Activated T-helper 2 cell treated with anti-CD3 and anti-CD28 coated beads, Interferon-gamma antibody, Interleukin-2, Interleukin-4, amounts not matched to agents 10 μg/mL and 5 μg/mL and 100 μg/mL, durations not matched to agents 14 hours and 24 hours and 36 hours (primary cell): ENCODE data around the gene TOMM20L. TPM values are rescaled to one million over a fixed set of nuclear protein-coding genes. Genes with fewer than 3 reads are reported as not detected.
"Not testable (repeated sequence)": the region's sequence is repeated elsewhere in the genome, so short reads cannot be mapped to it uniquely, and the experiment has no call there.

ENCODE experiments used
- DNase-seq: peaks from one replicate; pipeline ENCODE4 v3.0.0; 2021; ENCODE audit warnings: low spot score
- H3K27ac Mint-ChIP-seq: one replicate; pipeline ENCODE4 v1.8.0; 2021; ENCODE audit warnings: mixed read lengths
- H3K27me3 Mint-ChIP-seq: one replicate; pipeline ENCODE4 v1.8.0; 2021; ENCODE audit warnings: low read depth, mixed read lengths
- H3K36me3 Mint-ChIP-seq: one replicate; pipeline ENCODE4 v1.8.0; 2021; ENCODE audit warnings: low read depth, mixed read lengths
- H3K4me1 Mint-ChIP-seq: one replicate; pipeline ENCODE4 v1.8.0; 2021; ENCODE audit warnings: low read depth, mixed read lengths
- H3K4me3 Mint-ChIP-seq: one replicate; pipeline ENCODE4 v1.8.0; 2021; ENCODE audit warnings: low read depth, mild to moderate bottlenecking, moderate library complexity, mixed read lengths
- H3K9me3 Mint-ChIP-seq: one replicate; pipeline ENCODE4 v1.8.0; 2021; ENCODE audit warnings: mixed read lengths
- intact Hi-C: fragments of 100-400 bp; cut with micrococcal nuclease; formaldehyde crosslinking; loops from one replicate; pipeline ENCODE4 v1.15.1; 2023
- total RNA-seq: library from RNA; stranded (reverse); gene quantifications from 2 replicates; pipeline ENCODE4 v1.2.3, GENCODE V29; 2022

TOMM20L gene
- not detected in 2 replicates for total RNA-seq

DNA sequence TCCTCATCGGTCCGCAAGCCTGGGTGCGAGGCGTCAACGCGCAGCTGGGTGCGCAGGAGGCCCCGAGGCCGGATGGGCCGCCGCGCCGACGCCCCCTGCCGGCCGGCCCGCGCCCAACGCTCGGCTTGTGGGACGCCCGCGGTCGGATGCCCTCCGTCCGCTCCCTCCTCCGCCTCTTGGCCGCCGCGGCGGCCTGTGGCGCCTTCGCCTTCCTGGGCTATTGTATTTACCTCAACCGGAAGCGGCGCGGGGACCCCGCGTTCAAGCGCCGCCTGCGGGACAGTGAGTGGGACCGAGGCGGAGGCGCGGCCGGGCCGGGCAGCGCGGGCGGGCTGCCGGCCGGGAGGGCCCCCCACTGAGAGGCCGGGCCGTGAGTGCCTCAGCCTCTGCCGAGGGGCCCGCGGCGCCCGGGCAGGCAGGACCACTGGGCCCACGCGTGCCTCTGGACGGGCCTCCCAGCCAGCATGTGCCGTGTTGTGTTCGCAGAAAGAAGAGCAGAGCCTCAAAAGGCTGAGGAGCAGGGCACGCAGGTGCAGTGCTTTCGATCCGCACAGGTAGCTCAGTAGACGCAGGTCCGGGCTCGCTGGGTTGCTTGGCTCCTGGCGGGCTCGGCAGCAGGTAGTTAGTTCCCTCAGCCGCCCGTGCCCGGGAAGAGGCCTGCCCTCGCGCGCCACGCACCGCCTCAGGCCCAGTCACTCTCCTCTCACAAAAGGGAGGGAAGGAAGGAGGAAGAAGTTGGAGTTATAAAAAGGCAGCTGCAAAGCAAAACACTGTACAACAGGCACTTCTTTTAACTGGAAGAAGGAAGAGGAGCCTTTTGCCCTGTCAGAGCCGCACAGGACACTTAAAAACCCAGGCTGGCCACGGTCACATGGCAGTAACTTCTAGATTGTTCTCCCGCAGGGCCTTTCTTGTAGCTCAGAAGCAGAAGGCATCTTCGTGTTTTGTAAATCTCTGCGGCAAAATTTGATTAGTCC is at the start of gene TOMM20L:
Gene TOMM20L, plus strand, starts transcription at position 119 of the 977 bp plus-strand sequence. Its CDS starts 28 bp downstream, at position 147.
- Mint-ChIP-seq H3K4me3 (peak within 1 kb of the TSS; percentile 67), H3K4me1 (peaks cover 9% of the 10 kb centered on the region), H3K36me3 (peaks cover 3% of the 10 kb centered on the region), H3K9me3 (no peaks in the 10 kb centered on the region), H3K27me3 (no peaks in the 10 kb centered on the region), H3K27ac (peak within 1 kb of the TSS; percentile 36)
- intact Hi-C loops, result no loop called here
- peak; percentile 67 for DNase-seq

DNA sequence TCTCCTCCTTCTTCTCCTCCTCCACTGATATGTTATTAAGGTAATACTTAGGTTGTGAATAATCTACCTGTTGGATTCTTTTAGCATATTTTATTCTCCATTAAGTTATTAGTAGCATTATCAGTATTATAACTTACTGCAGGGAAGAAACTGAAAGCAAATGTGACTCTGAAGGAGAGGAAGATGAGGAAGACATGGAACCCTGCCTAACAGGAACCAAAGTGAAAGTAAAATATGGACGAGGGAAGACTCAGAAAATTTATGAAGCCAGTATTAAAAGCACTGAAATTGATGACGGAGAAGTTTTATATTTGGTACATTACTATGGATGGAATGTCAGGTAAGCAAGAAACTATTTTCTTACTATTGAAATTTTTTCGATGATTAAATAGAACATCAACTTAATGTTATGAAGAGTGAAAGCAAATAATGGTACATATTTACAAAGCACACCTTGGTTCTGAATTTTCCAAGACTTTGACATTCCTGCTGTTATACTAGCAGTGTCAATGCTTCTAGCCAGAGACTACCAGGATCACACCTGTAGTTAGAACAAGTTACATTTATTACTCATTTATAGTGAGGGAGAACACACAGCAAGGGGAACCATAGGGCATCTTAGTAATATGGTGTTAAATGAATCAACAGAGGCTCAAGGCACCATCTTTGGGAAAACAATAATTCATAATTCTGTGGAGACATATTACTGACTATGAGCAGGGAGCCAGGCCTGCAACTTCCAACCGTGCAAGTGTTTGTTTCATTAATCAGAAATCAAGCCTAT is 42.0 kb upstream of the TOMM20L start:
- Mint-ChIP-seq H3K4me3 (peak overlapping the region; percentile 76), H3K27ac (peak overlapping the region; percentile 85), H3K27me3 (no peaks in the 10 kb centered on the region), H3K36me3 (peaks cover 53% of the 10 kb centered on the region), H3K9me3 (no peaks in the 10 kb centered on the region), H3K4me1 (peaks cover 14% of the 10 kb centered on the region)
- intact Hi-C loops, result loop anchor here (2.0 kb wide), 1 partner anchor 73 kb away; the partner anchor contains the start of genes KIAA0586 and TIMM9
- DNase-seq, result no peak

DNA sequence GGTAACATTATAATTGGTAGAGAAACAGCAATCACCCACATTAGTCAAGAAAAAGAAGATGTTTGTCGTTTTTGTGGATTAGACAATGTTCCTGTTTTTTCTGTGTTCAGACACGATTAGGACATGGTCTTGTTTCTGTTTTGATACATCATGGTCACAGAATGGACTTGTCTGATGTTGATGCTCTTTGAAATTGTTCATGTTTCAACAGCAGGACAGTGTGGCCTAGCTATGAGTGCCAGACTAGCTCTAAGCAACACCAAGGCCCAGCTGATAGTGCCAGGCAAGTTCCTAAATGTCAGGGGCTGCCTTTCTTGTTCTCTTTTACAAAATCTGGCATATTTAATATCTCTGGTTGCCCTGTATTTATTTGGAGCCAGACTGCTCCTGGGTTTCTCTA is 40.9 kb upstream of the TOMM20L start:
- peak overlapping the region; percentile 85 for H3K27ac Mint-ChIP-seq

DNA sequence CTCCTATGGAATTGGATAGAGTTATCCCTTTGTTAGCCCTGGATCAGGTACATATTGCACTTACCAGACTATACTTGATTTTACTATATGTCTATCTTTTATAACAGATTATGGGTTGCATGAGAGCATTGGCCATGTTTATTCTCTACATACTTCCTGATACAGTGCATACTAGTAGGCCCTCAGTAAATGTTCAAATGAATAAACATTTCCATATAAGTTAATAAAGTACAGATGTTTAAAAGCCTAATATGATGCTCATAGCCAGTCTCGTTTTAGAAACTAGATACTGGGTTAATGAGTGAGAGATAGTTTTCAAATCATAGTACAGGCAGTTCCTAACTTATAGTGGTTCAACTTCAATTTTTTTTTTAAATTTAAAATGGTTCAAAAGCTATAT is 39.5 kb upstream of the TOMM20L start:
- Mint-ChIP-seq H3K27ac (no peak overlapping the region), H3K9me3 (no peaks in the 10 kb centered on the region), H3K36me3 (peaks cover 60% of the 10 kb centered on the region), H3K4me3 (no peak overlapping the region), H3K27me3 (no peaks in the 10 kb centered on the region), H3K4me1 (peaks cover 14% of the 10 kb centered on the region)
- DNase-seq, result no peak
- intact Hi-C loops, result no loop called here

More for the DNA sequence above, 40.9 kb upstream of the TOMM20L start:
- Mint-ChIP-seq H3K27me3 (no peaks in the 10 kb centered on the region), H3K4me3 (no peak overlapping the region), H3K9me3 (no peaks in the 10 kb centered on the region), H3K36me3 (peaks cover 57% of the 10 kb centered on the region), H3K4me1 (peaks cover 14% of the 10 kb centered on the region)
- no peak for DNase-seq
- intact Hi-C loops, result loop anchor here (2.0 kb wide), 1 partner anchor 72 kb away; the partner anchor contains the start of genes KIAA0586 and TIMM9

DNA sequence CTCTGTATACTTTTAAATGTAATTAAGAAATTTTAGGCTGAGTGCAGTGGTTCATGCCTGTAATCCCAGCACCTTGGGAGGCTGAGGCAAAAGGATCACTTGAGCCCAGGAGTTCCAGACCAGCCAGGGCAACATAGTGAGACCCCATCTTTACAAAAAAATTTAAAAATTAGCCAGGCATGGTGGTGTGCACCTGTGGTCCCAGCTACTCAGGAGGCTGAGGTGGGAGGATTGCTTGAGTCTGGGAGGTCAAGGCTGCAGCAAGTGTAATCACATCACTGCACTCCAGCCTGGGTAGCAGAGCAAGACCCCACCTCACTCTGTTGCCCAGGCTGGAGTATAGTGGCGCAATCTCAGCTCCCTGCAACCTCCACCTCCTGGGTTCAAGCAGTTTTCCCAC is 33.5 kb upstream of the TOMM20L start:
- DNase-seq, H3K27me3 Mint-ChIP-seq, H3K27ac Mint-ChIP-seq, H3K4me3 Mint-ChIP-seq, H3K9me3 Mint-ChIP-seq, H3K4me1 Mint-ChIP-seq: not testable (repeated sequence)
- peaks cover 46% of the 10 kb centered on the region for H3K36me3 Mint-ChIP-seq
- intact Hi-C loops, result loop anchor here (10.0 kb wide), 1 partner anchor 257 kb away; no protein-coding TSS in a partner anchor

DNA sequence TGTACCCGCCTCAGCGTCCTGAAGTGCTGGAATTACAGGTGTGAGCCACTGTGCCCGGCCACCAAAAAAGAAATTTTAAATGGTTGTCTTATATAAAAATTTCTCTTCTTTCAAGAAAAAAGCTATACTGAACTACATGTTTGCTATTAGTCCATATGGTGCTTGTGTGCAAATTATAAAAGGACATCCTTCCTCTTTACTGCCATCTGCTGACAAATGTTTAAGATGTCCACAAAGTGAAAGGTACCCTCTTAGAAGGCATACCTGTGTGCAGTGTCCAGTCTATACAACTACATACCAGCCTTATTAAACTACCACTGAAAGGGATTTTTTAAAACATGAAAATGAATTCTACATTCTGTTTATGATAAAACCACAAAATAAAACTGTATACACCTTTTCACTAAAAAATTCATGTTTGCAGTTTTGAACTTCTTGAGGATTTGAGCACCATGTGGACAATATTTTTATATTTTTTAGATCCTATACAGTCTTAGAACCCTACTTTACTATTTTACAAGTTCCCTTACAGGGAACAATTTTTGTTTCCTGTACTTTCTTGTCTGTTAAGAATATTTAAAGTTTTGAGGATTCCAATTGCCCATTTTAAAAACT is 32.8 kb upstream of the TOMM20L start:
- intact Hi-C loops, result loop anchor here (10.0 kb wide), 1 partner anchor 258 kb away; no protein-coding TSS in a partner anchor
- peaks cover 52% of the 10 kb centered on the region for H3K36me3 Mint-ChIP-seq
- no peak overlapping the region for H3K4me3 Mint-ChIP-seq
- H3K9me3 Mint-ChIP-seq, result no peaks in the 10 kb centered on the region
- H3K27me3 Mint-ChIP-seq, result no peaks in the 10 kb centered on the region
- H3K27ac Mint-ChIP-seq, result no peak overlapping the region
- peaks cover 6% of the 10 kb centered on the region for H3K4me1 Mint-ChIP-seq
- no peak for DNase-seq

DNA sequence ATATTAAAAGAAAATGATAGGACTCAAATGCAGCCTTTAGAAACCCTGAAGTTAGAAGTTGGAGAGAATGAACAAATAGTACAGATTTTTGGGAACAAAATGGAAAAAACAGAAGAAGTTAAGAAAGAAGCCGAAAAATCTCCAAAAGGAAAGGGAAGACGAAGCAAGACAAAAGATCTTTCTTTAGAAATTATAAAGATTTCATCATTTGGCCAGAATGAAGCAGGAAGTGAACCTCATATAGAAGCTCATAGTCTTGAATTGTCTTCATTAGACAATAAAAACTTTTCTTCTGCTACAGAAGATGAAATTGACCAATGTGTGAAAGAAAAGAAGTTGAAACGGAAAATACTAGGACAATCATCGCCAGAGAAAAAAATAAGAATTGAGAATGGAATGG is 31.4 kb upstream of the TOMM20L start:
- Mint-ChIP-seq H3K4me1 (peaks cover 6% of the 10 kb centered on the region), H3K27ac (no peak overlapping the region), H3K27me3 (no peaks in the 10 kb centered on the region), H3K36me3 (peaks cover 53% of the 10 kb centered on the region), H3K4me3 (no peak overlapping the region), H3K9me3 (no peaks in the 10 kb centered on the region)
- intact Hi-C loops, result loop anchor here (10.0 kb wide), 1 partner anchor 260 kb away; no protein-coding TSS in a partner anchor
- DNase-seq, result no peak

DNA sequence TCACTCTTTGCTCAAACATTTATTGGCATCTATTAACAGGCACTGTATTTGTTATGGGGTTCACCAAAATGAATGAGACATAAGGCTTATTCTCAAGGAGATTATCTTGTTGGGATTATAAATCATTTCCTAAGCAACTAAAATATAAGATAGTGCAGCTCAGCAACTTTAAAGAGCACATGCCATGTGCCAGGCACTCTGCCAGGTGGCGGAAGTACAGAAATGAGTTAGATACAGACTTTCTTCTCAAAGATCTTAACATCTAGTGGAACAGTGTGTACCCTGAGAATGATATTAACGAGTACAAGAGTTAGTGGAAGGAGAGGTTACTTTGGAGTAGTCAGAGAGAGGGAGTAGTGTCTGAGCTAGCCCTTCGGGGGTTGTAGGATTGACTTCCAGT is 28.4 kb upstream of the TOMM20L start:
- no peaks in the 10 kb centered on the region for H3K9me3 Mint-ChIP-seq
- peaks cover 6% of the 10 kb centered on the region for H3K4me1 Mint-ChIP-seq
- intact Hi-C loops, result loop anchor here (10.0 kb wide), 1 partner anchor 262 kb away; no protein-coding TSS in a partner anchor
- no peak for DNase-seq
- H3K27me3 Mint-ChIP-seq, result no peaks in the 10 kb centered on the region
- H3K4me3 Mint-ChIP-seq, result no peak overlapping the region
- H3K36me3 Mint-ChIP-seq, result peaks cover 50% of the 10 kb centered on the region
- H3K27ac Mint-ChIP-seq, result no peak overlapping the region

DNA sequence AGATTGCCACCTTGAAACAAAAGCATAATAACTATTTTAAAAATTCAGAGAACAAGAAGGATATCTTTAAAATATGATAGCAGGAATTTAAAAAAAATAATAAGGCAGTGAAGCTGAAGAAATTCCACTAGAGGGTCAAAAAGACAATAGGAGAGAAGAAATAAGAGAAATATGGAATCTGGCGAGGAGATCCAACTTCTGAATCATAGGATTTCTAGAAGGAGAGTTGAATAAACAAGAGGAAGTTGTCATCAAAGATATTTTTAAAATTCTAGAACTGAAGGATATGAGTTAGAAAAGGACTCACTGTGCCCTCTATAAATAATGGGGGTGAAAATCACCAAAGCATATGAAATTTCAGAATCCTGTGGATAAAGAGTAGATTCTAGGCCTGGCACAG is 26.8 kb upstream of the TOMM20L start:
- Mint-ChIP-seq H3K27me3 (no peaks in the 10 kb centered on the region), H3K36me3 (peaks cover 48% of the 10 kb centered on the region), H3K9me3 (no peaks in the 10 kb centered on the region), H3K4me1 (peaks cover 6% of the 10 kb centered on the region), H3K27ac (no peak overlapping the region), H3K4me3 (no peak overlapping the region)
- no peak for DNase-seq
- intact Hi-C loops, result loop anchor here (10.0 kb wide), 1 partner anchor 264 kb away; no protein-coding TSS in a partner anchor

DNA sequence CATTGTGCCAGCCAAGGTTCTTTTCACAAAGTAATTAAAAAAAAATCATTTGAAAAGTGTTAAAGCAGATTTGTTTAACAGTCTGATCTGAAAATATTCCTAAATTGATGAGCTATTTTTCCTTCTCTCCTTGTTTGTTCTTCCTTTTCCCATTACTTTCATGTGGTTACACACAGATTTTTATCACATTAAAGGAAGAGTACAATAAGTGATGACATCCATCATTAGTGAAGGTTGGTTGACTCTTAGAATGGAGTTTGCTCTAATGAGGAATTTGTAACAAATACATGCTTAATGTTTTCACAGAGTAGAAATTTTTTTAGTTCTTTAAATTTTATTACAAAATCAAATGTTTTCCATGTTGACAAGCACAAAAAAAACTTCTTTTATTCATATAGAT is 18.9 kb upstream of the TOMM20L start:
- Mint-ChIP-seq H3K4me1 (no peaks in the 10 kb centered on the region), H3K27me3 (no peaks in the 10 kb centered on the region), H3K27ac (no peak overlapping the region), H3K9me3 (no peaks in the 10 kb centered on the region), H3K36me3 (peaks cover 43% of the 10 kb centered on the region), H3K4me3 (no peak overlapping the region)
- intact Hi-C loops, result no loop called here
- no peak for DNase-seq

DNA sequence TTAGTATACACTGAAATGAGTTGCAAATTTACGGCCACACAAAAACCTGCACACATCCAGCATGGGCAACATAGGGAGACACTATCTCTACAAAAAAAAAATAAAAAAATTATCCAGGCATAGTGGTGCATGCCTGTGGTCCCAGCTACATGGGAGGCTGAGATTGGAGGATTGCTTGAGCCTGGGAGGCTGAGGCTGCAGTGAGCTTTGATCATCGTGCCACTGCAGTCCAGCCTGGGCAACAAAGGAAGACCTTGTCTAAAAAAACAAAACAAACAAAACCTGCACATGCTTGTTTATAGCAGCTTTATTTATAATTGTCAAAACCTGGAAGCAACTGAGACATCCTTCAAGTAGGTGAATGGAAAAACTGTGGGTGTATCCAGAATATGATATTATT is 4.9 kb upstream of the TOMM20L start:
- Mint-ChIP-seq H3K9me3 (no peaks in the 10 kb centered on the region), H3K4me1 (peaks cover 11% of the 10 kb centered on the region), H3K27me3 (no peaks in the 10 kb centered on the region), H3K4me3 (no peak overlapping the region), H3K36me3 (peaks cover 3% of the 10 kb centered on the region), H3K27ac (no peak overlapping the region)
- no peak for DNase-seq
- intact Hi-C loops, result no loop called here

DNA sequence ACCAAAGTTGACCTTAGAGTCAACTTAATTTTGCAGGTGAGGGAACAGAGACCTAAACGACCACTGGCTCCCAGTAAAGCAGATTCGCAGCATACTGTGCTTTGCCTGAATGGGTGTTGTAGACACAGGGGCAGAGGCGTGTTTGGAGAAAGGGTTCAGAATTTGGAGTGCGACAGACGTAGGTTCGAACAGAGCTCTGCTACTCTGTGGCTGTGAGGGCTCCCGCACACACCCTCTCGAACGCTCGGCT is 243 bp upstream of the TOMM20L start:
- H3K27ac Mint-ChIP-seq, result peak overlapping the region; percentile 36
- H3K9me3 Mint-ChIP-seq, result no peaks in the 10 kb centered on the region
- no peak for DNase-seq
- no peaks in the 10 kb centered on the region for H3K27me3 Mint-ChIP-seq
- peaks cover 14% of the 10 kb centered on the region for H3K4me1 Mint-ChIP-seq
- peaks cover 3% of the 10 kb centered on the region for H3K36me3 Mint-ChIP-seq
- intact Hi-C loops, result no loop called here
- peak overlapping the region; percentile 61 for H3K4me3 Mint-ChIP-seq
